PC-9 (cell line): ENCODE data around the gene UGT2B28. TPM values are rescaled to one million over a fixed set of nuclear protein-coding genes. Genes with fewer than 3 reads are reported as not detected.
"Not testable (repeated sequence)": the region's sequence is repeated elsewhere in the genome, so short reads cannot be mapped to it uniquely, and the experiment has no call there.

Experiments used
- BruUV-seq: library from RNA; stranded (reverse); fragments of 400-500 nt; replicated peaks from 2 replicates; lab custom pipeline; 2021; lab: Mats Ljungman, UMichigan
- CTCF ChIA-PET: fragments of 300-600 bp; sonication (Branson Sonifier 250); formaldehyde crosslinking; loops from one replicate; lab custom pipeline; 2022; ENCODE audit warnings: antibody characterized with exemption; lab: Charles Lee
- POLR2A ChIA-PET: fragments of 300-600 bp; sonication (Branson Sonifier 250); formaldehyde crosslinking; loops from one replicate; lab custom pipeline; 2022; ENCODE audit warnings: antibody characterized with exemption; ENCODE audit not compliant: unreplicated experiment; lab: Charles Lee
- DNase-seq, 2 experiments: peaks; one replicate each; pipeline versions ENCODE4 v3.0.0 to v3.0.0-alpha.2; 2015 to 2022; ENCODE audit warnings: mixed read lengths in 1 of 2
- H2AFZ ChIP-seq: fragments of 200-600 bp; sonication (generic); 2 replicates; pipeline ENCODE4 v1.8.1; 2017; ENCODE audit warnings: antibody characterized with exemption
- H3F3A ChIP-seq: fragments of 200-600 bp; sonication (generic); 2 replicates; pipeline ENCODE4 v1.8.1; 2017; ENCODE audit warnings: antibody characterized with exemption, mild to moderate bottlenecking, low read depth; ENCODE audit not compliant: insufficient read depth
- H3K27ac ChIP-seq: fragments of 200-600 bp; sonication (generic); 2 replicates; pipeline ENCODE4 v1.6.1; 2016; ENCODE audit warnings: mixed run types
- H3K27me3 ChIP-seq: fragments of 200-600 bp; sonication (generic); 2 replicates; pipeline ENCODE4 v1.6.1; 2016; ENCODE audit warnings: low read depth, mixed run types; ENCODE audit not compliant: insufficient read depth
- H3K36me3 ChIP-seq: fragments of 200-600 bp; sonication (generic); 2 replicates; pipeline ENCODE4 v1.6.1; 2016; ENCODE audit warnings: low read depth, mixed run types
- H3K4me1 ChIP-seq: fragments of 200-600 bp; sonication (generic); replicated peaks from 2 replicates; pipeline ENCODE4 v1.6.1; 2016; ENCODE audit warnings: mixed run types; ENCODE audit not compliant: insufficient read depth
- H3K4me2 ChIP-seq: fragments of 200-600 bp; sonication (generic); 2 replicates; pipeline ENCODE4 v1.6.1; 2017; ENCODE audit warnings: mixed run types
- H3K4me3 ChIP-seq: fragments of 200-600 bp; sonication (generic); 2 replicates; pipeline ENCODE4 v1.6.1; 2016; ENCODE audit warnings: mixed run types
- H3K79me2 ChIP-seq: fragments of 200-600 bp; sonication (generic); 2 replicates; pipeline ENCODE4 v1.6.1; 2017; ENCODE audit warnings: low read depth, mixed run types
- H3K9me2 ChIP-seq: fragments of 200-600 bp; sonication (generic); 2 replicates; pipeline ENCODE4 v1.8.1; 2017; ENCODE audit warnings: mild to moderate bottlenecking; ENCODE audit not compliant: insufficient read depth
- H3K9me3 ChIP-seq: fragments of 200-600 bp; sonication (generic); 2 replicates; pipeline ENCODE4 v1.8.1; 2016; ENCODE audit warnings: low read depth; ENCODE audit not compliant: insufficient read depth
- H4K20me1 ChIP-seq: fragments of 200-600 bp; sonication (generic); 2 replicates; pipeline ENCODE4 v1.8.1; 2017; ENCODE audit not compliant: insufficient read depth
- CTCF ChIP-seq: fragments of 200-600 bp; sonication (generic); conservative IDR thresholded peaks from 2 replicates; pipeline ENCODE4 v1.6.1; 2017; ENCODE audit warnings: mixed run types, antibody characterized with exemption, mild to moderate bottlenecking, moderate library complexity
- intact Hi-C: fragments of 100-400 bp; cut with micrococcal nuclease; formaldehyde crosslinking; loops from one replicate; pipeline ENCODE4 v1.10.0; 2022; ENCODE audit not compliant: unreplicated experiment
- total RNA-seq: library from RNA; stranded (reverse); gene quantifications from 2 replicates; pipeline ENCODE4 v1.2.3, GENCODE V29; 2021

The UGT2B28 gene
- total RNA-seq, 1 experiment from 2014 or later, result not detected

GRCh38 chr4:69335485-69335884 lies 55.2 kb downstream of the UGT2B28 start:
- H3F3A ChIP-seq, H3K9me3 ChIP-seq, POLR2A ChIA-PET, H3K79me2 ChIP-seq, DNase-seq, CTCF ChIA-PET, H3K27me3 ChIP-seq, H3K9me2 ChIP-seq, BruUV-seq, H4K20me1 ChIP-seq, H2AFZ ChIP-seq, H3K27ac ChIP-seq, intact Hi-C loops, H3K4me1 ChIP-seq, H3K4me3 ChIP-seq, H3K36me3 ChIP-seq, H3K4me2 ChIP-seq: not testable (repeated sequence)
- TF ChIP-seq CTCF, result peak; percentile 36; the same call in 1 of the 2 replicates

GRCh38 chr4:69343114-69343513 lies 62.8 kb downstream of the UGT2B28 start:
- DNase-seq, H3K79me2 ChIP-seq, intact Hi-C loops, H3K27ac ChIP-seq, CTCF ChIA-PET, POLR2A ChIA-PET, H3F3A ChIP-seq, H3K4me3 ChIP-seq, H2AFZ ChIP-seq, H3K9me2 ChIP-seq, H3K9me3 ChIP-seq, H3K4me1 ChIP-seq, H4K20me1 ChIP-seq, BruUV-seq, H3K27me3 ChIP-seq, H3K4me2 ChIP-seq, H3K36me3 ChIP-seq: not testable (repeated sequence)

- H3K4me3 ChIP-seq, H3K79me2 ChIP-seq, H2AFZ ChIP-seq, H3K4me2 ChIP-seq, H3F3A ChIP-seq, CTCF ChIA-PET, BruUV-seq, H3K9me3 ChIP-seq, H3K27ac ChIP-seq, H3K9me2 ChIP-seq, H3K4me1 ChIP-seq, intact Hi-C loops, POLR2A ChIA-PET, H3K27me3 ChIP-seq, DNase-seq, H3K36me3 ChIP-seq, H4K20me1 ChIP-seq: not testable (repeated sequence)
These were observed 63.5 kb downstream of the UGT2B28 start for GRCh38 chr4:69343558-69344420.

Other genes with a start within 250 kb of the UGT2B28 start
- not detected in 2 replicates for gene UGT2B7, start 184.0 kb upstream of the UGT2B28 start, total RNA-seq
- not detected in 2 replicates for gene UGT2B11, start 65.7 kb upstream of the UGT2B28 start, total RNA-seq
- not detected in 2 replicates for gene UGT2B4, start 215.4 kb downstream of the UGT2B28 start, total RNA-seq